ENCODE measurements around the gene ITGBL1. TPM values are rescaled to one million over a fixed set of nuclear protein-coding genes. Genes with fewer than 3 reads are reported as not detected.

The ITGBL1 gene
- total RNA-seq, 1 experiment from 2014 or later = not detected

DNA sequence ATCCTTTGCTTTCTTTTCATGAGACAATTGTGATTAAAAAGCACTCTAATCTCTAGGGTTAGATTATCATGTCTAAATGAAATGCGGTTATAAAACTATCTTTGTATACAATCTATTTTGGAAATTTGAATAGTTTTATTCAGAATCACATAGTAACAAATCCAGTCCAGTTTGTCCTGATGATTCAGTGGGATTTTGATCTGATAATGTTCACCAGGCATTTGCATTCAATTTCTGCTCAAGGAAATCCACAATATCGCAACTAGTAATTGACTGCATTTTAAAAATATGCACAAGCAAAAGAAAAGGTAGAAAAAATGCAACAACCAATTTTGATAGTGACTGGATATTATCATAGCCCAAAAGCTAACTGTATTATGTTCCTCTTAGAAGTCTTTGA is 63.8 kb downstream of the ITGBL1 start:
- Histone ChIP-seq H3K9me3 (no peaks in the 10 kb centered on the region), H3K27me3 (replicated peaks; ENCODE audit: control insufficient read depth, insufficient read depth, low read length) (no peaks in the 10 kb centered on the region), H3K36me3 (ENCODE audit: control insufficient read depth, insufficient read depth, low read length) (no peaks in the 10 kb centered on the region), H3K4me3 (ENCODE audit: low read depth, low read length) (no peak overlapping the region), H3K4me1 (no peaks in the 10 kb centered on the region)
- H3K27me3 Mint-ChIP-seq (ENCODE audit: insufficient read depth, unreplicated experiment) = peaks cover 5% of the 10 kb centered on the region
- no peaks in the 10 kb centered on the region for H3K36me3 Mint-ChIP-seq (ENCODE audit: insufficient read depth, unreplicated experiment)
- no peak for DNase-seq
- no peak overlapping the region for H3K4me3 Mint-ChIP-seq (ENCODE audit: unreplicated experiment)
- H3K27ac Mint-ChIP-seq (ENCODE audit: unreplicated experiment) = no peak overlapping the region
- POLR2A ChIA-PET = no interaction called here
- CTCF ChIA-PET = interaction anchor here (0.7 kb wide), 1 partner anchor 39 kb away, joined by 3 read pairs; no protein-coding TSS in a partner anchor
- BruUV-seq (replicated peaks) = no TSS peak
- no peaks in the 10 kb centered on the region for H3K9me3 Mint-ChIP-seq (ENCODE audit: unreplicated experiment)
- TF ChIP-seq, protein P1, sequence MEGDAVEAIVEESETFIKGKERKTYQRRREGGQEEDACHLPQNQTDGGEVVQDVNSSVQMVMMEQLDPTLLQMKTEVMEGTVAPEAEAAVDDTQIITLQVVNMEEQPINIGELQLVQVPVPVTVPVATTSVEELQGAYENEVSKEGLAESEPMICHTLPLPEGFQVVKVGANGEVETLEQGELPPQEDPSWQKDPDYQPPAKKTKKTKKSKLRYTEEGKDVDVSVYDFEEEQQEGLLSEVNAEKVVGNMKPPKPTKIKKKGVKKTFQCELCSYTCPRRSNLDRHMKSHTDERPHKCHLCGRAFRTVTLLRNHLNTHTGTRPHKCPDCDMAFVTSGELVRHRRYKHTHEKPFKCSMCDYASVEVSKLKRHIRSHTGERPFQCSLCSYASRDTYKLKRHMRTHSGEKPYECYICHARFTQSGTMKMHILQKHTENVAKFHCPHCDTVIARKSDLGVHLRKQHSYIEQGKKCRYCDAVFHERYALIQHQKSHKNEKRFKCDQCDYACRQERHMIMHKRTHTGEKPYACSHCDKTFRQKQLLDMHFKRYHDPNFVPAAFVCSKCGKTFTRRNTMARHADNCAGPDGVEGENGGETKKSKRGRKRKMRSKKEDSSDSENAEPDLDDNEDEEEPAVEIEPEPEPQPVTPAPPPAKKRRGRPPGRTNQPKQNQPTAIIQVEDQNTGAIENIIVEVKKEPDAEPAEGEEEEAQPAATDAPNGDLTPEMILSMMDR (IDR thresholded peaks at IDR 0.05; ENCODE audit: insufficient read depth in 1 of 2, low read depth in 1 of 2, low read length in 1 of 2, severe bottlenecking in 1 of 2, unreplicated experiment in 1 of 2) = no peak
- intact Hi-C loops (cut with micrococcal nuclease; ENCODE audit: unreplicated experiment) = no loop called here
- no peaks in the 10 kb centered on the region for H3K4me1 Mint-ChIP-seq (ENCODE audit: low read depth, unreplicated experiment)

DNA sequence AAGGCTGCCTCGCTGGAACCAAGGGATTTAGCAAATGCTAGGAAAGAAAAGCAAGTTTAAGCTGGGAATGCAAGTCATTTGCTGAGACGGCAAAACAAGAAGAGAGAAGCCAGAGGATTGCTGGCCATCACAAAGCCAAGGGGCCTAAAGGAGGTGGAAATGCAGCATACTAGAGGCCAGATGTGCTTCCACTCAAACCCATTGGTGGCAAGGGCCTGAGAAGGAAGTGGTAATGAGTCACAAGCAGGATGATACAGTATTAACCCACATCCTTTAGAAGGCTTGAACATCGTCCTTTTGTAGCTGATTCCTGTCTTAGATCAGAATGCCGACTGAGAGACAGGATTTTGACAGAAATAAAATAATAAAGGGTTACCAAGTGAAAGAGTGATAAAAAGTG is 68.2 kb downstream of the ITGBL1 start:
- Histone ChIP-seq H3K36me3 (ENCODE audit: control insufficient read depth, insufficient read depth, low read length) (no peaks in the 10 kb centered on the region), H3K4me3 (ENCODE audit: low read depth, low read length) (no peak overlapping the region), H3K4me1 (no peaks in the 10 kb centered on the region), H3K9me3 (no peaks in the 10 kb centered on the region), H3K27me3 (replicated peaks; ENCODE audit: control insufficient read depth, insufficient read depth, low read length) (no peaks in the 10 kb centered on the region)
- intact Hi-C loops (cut with micrococcal nuclease; ENCODE audit: unreplicated experiment) = no loop called here
- BruUV-seq (replicated peaks) = no TSS peak
- Mint-ChIP-seq H3K9me3 (ENCODE audit: unreplicated experiment) (no peaks in the 10 kb centered on the region), H3K27me3 (ENCODE audit: insufficient read depth, unreplicated experiment) (peaks cover 2% of the 10 kb centered on the region), H3K4me3 (ENCODE audit: unreplicated experiment) (no peak overlapping the region), H3K4me1 (ENCODE audit: low read depth, unreplicated experiment) (no peaks in the 10 kb centered on the region), H3K27ac (ENCODE audit: unreplicated experiment) (no peak overlapping the region), H3K36me3 (ENCODE audit: insufficient read depth, unreplicated experiment) (no peaks in the 10 kb centered on the region)
- ChIA-PET CTCF (no interaction called here), POLR2A (no interaction called here)
- DNase-seq = no peak
- TF ChIP-seq, protein P1 (IDR thresholded peaks at IDR 0.05; ENCODE audit: insufficient read depth in 1 of 2, low read depth in 1 of 2, low read length in 1 of 2, severe bottlenecking in 1 of 2, unreplicated experiment in 1 of 2) = no peak

DNA sequence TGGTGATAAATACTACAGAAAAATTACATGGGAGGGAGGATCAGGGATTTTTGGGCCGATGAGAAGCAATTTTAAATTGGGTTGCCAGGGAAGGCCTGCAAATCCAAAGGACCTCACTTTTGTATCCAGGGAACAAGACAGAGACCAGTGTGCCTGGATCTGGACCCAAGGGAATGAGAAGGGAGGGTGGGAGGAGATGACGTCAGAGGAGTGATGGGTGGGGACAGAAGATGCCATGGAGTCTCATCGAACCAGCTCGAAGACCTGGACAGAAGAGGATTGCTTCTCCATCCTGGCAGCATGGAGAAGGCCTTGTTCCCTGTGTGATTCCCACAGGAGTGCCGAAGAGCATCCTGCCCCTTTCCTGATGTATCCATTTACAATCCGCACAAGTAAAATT is 68.9 kb downstream of the ITGBL1 start:
- Mint-ChIP-seq H3K36me3 (ENCODE audit: insufficient read depth, unreplicated experiment) (no peaks in the 10 kb centered on the region), H3K4me1 (ENCODE audit: low read depth, unreplicated experiment) (no peaks in the 10 kb centered on the region), H3K9me3 (ENCODE audit: unreplicated experiment) (no peaks in the 10 kb centered on the region), H3K27ac (ENCODE audit: unreplicated experiment) (no peak overlapping the region), H3K4me3 (ENCODE audit: unreplicated experiment) (no peak overlapping the region), H3K27me3 (ENCODE audit: insufficient read depth, unreplicated experiment) (peaks cover 2% of the 10 kb centered on the region)
- H3K4me1 ChIP-seq = no peaks in the 10 kb centered on the region
- BruUV-seq (replicated peaks) = no TSS peak
- H3K9me3 ChIP-seq = no peaks in the 10 kb centered on the region
- TF ChIP-seq, protein P1 (IDR thresholded peaks at IDR 0.05; ENCODE audit: insufficient read depth in 1 of 2, low read depth in 1 of 2, low read length in 1 of 2, severe bottlenecking in 1 of 2, unreplicated experiment in 1 of 2) = no peak
- no peak overlapping the region for H3K4me3 ChIP-seq (ENCODE audit: low read depth, low read length)
- intact Hi-C loops (cut with micrococcal nuclease; ENCODE audit: unreplicated experiment) = no loop called here
- ChIA-PET POLR2A (no interaction called here), CTCF (no interaction called here)
- no peaks in the 10 kb centered on the region for H3K36me3 ChIP-seq (ENCODE audit: control insufficient read depth, insufficient read depth, low read length)
- H3K27me3 ChIP-seq (replicated peaks; ENCODE audit: control insufficient read depth, insufficient read depth, low read length) = no peaks in the 10 kb centered on the region
- DNase-seq = no peak

Data from Caco-2 (cell line).